ENCODE results near the gene SYNDIG1L. TPM values are rescaled to one million over a fixed set of nuclear protein-coding genes. Genes with fewer than 3 reads are reported as not detected.

SYNDIG1L gene
- total and polyA plus RNA-seq, 12 donors = 0.05 to 0.51 (median 0.23) TPM; not detected in 5

DNA sequence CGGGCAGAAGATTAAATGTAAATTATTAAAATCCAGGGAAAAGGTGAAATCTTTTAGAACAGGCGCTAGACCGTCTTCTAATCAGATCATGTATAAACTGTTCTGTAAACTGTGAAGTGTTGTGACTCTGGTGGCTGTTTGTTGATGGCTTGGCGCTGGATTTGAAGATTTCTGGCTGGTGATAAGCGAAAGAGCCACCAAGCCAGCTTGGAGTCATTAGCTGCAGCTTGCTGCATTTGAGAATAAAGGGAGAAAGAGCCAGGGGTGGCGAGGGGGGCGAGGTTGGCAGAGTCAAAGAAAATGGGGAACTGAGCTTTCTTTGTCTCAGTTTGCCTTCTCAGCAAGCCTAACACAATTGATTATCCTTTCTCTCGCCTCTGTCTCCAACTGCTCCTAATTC, 8.0 kb downstream of the SYNDIG1L start:
- Histone ChIP-seq H3K4me3 (no peak overlapping the region), H3K27ac (no peak overlapping the region), H3K27me3 (peaks cover 5% of the 10 kb centered on the region), H3K9me3 (replicated peaks in 1 of 3) (no peaks in the 10 kb centered on the region), H3K4me1 (replicated peaks in 1 of 2) (no peaks in the 10 kb centered on the region), H3K36me3 (replicated peaks in 1 of 2) (no peaks in the 10 kb centered on the region)
- intact Hi-C loops (cut with DNase I) = no loop called here
- DNase-seq = no peak
- 42 to 67% (median 45%) methylated on average over 8 of the region's 8 CpGs for WGBS, 4 donors
- TF ChIP-seq POLR2A (IDR thresholded peaks at IDR 0.05) = no peak
- TF ChIP-seq, protein P1, sequence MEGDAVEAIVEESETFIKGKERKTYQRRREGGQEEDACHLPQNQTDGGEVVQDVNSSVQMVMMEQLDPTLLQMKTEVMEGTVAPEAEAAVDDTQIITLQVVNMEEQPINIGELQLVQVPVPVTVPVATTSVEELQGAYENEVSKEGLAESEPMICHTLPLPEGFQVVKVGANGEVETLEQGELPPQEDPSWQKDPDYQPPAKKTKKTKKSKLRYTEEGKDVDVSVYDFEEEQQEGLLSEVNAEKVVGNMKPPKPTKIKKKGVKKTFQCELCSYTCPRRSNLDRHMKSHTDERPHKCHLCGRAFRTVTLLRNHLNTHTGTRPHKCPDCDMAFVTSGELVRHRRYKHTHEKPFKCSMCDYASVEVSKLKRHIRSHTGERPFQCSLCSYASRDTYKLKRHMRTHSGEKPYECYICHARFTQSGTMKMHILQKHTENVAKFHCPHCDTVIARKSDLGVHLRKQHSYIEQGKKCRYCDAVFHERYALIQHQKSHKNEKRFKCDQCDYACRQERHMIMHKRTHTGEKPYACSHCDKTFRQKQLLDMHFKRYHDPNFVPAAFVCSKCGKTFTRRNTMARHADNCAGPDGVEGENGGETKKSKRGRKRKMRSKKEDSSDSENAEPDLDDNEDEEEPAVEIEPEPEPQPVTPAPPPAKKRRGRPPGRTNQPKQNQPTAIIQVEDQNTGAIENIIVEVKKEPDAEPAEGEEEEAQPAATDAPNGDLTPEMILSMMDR (IDR thresholded peaks at IDR 0.05) = no peak

DNA sequence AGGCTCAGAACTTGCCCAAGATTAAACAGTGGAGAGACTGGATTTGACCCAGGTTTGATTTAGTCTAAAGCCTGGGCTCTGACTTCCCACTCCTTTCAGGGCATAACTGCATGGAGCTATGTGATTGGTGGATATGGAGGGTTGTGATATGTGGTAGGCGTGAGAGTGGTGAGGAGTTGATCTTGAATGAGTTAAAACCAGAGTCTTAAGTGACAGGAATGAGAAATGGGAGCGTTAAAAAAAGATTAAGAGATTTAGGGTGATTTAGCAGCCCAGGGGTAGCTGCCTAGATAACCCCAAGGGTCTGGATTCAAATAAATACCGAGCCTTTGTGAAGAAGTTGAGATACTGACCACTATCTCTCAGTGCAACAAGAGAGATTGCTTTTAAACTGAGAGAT, 8.4 kb downstream of the SYNDIG1L start:
- Histone ChIP-seq H3K27ac (no peak overlapping the region), H3K36me3 (replicated peaks in 1 of 2) (no peaks in the 10 kb centered on the region), H3K4me1 (replicated peaks in 1 of 2) (no peaks in the 10 kb centered on the region), H3K27me3 (peaks cover 5% of the 10 kb centered on the region), H3K4me3 (no peak overlapping the region), H3K9me3 (replicated peaks in 1 of 3) (no peaks in the 10 kb centered on the region)
- WGBS, 4 donors = 35 to 48% (median 44%) methylated on average over 3 of the region's 3 CpGs
- DNase-seq = no peak
- TF ChIP-seq, protein P1 (IDR thresholded peaks at IDR 0.05) = no peak
- no peak for TF ChIP-seq POLR2A (IDR thresholded peaks at IDR 0.05)
- intact Hi-C loops (cut with DNase I) = no loop called here

DNA sequence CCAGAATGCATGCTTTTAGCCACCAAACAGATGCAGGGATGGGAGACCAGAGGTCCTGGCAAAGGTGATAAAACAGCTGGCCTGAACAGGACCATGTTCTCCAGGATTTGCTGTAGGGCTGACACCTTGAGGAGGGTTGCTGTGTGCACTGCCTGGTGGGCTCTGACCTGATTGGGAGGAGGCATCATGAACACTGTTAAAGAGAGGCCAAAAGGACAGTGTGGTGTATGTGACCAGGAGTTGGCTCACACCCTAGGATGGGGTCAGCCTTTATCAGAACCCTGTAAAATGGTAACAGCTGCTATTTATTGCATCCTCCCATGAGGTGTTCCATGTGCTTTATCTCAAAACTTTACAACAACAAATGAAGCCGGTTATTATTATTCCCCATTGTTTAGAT, 8.8 kb downstream of the SYNDIG1L start:
- H3K27ac ChIP-seq = no peak overlapping the region
- H3K27me3 ChIP-seq = peaks cover 5% of the 10 kb centered on the region
- intact Hi-C loops (cut with DNase I) = no loop called here
- DNase-seq = no peak
- H3K4me3 ChIP-seq = no peak overlapping the region
- no peaks in the 10 kb centered on the region for H3K4me1 ChIP-seq (replicated peaks in 1 of 2)
- no peaks in the 10 kb centered on the region for H3K9me3 ChIP-seq (replicated peaks in 1 of 3)
- no peak for TF ChIP-seq POLR2A (IDR thresholded peaks at IDR 0.05)
- TF ChIP-seq, protein P1 (IDR thresholded peaks at IDR 0.05) = no peak
- WGBS, 4 donors = 58 to 74% (median 59%) methylated on average over 1 of the region's 1 CpG
- no peaks in the 10 kb centered on the region for H3K36me3 ChIP-seq (replicated peaks in 1 of 2)

DNA sequence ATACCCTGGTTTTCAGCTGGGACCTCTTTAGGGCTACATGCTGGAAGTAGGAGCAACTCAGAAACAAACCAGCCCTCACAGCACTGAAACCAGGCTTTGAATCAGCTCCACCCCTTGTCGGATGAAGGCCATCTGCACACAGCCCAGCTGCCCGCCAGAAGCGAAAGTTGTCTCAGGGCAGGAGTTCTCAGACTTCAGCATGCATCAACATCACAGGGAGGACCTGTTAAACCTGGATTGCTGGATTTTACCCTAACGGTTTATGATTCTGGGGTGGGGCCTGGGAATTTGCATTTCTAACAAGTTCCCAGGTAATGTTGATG, 10.9 kb downstream of the SYNDIG1L start:
- H3K27ac ChIP-seq = no peak overlapping the region
- TF ChIP-seq POLR2A (IDR thresholded peaks at IDR 0.05) = no peak
- TF ChIP-seq, protein P1 (IDR thresholded peaks at IDR 0.05) = no peak
- no peaks in the 10 kb centered on the region for H3K4me1 ChIP-seq (replicated peaks in 1 of 2)
- no peaks in the 10 kb centered on the region for H3K36me3 ChIP-seq (replicated peaks in 1 of 2)
- WGBS, 4 donors = 9 to 38% (median 24%) methylated on average over 1 to 4 of the region's 4 CpGs
- peaks cover 5% of the 10 kb centered on the region for H3K27me3 ChIP-seq
- H3K9me3 ChIP-seq (replicated peaks in 1 of 3) = no peaks in the 10 kb centered on the region
- intact Hi-C loops (cut with DNase I) = no loop called here
- peak in 2 of 7 donors; percentile 24 to 28 for DNase-seq
- no peak overlapping the region for H3K4me3 ChIP-seq
